Lower leg skin (tissue), 3 donors: ENCODE results near the gene ERCC4.

ENCODE experiments used
- POLR2A ChIP-seq, 2 donors: fragments of 450-650 bp; IDR thresholded peaks; one replicate each; pipeline ENCODE4 v1.6.1; 2016 to 2017; ENCODE audit warnings: antibody characterized with exemption in 2 of 2, mild to moderate bottlenecking in 1 of 2, moderate library complexity in 1 of 2
- TF ChIP-seq, protein P1 (sequence below), 3 donors: fragments of 450-650 bp; IDR thresholded peaks; one replicate each; pipeline ENCODE4 v1.5.1; 2016; ENCODE audit warnings: antibody characterized with exemption in 3 of 3, mild to moderate bottlenecking in 3 of 3, moderate library complexity in 2 of 3

GRCh38 chr16:13892301-13892700, 27.7 kb upstream of the ERCC4 start:
- TF ChIP-seq, protein P1, sequence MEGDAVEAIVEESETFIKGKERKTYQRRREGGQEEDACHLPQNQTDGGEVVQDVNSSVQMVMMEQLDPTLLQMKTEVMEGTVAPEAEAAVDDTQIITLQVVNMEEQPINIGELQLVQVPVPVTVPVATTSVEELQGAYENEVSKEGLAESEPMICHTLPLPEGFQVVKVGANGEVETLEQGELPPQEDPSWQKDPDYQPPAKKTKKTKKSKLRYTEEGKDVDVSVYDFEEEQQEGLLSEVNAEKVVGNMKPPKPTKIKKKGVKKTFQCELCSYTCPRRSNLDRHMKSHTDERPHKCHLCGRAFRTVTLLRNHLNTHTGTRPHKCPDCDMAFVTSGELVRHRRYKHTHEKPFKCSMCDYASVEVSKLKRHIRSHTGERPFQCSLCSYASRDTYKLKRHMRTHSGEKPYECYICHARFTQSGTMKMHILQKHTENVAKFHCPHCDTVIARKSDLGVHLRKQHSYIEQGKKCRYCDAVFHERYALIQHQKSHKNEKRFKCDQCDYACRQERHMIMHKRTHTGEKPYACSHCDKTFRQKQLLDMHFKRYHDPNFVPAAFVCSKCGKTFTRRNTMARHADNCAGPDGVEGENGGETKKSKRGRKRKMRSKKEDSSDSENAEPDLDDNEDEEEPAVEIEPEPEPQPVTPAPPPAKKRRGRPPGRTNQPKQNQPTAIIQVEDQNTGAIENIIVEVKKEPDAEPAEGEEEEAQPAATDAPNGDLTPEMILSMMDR (IDR thresholded peaks at IDR 0.05), result no peak
- TF ChIP-seq POLR2A (IDR thresholded peaks at IDR 0.05), result no peak
